Vagina (tissue), 2 donors: Measurements from ENCODE around the gene DUSP18. TPM values are rescaled to one million over a fixed set of nuclear protein-coding genes. Genes with fewer than 3 reads are reported as not detected.
A peak's percentile ranks its signal among the peaks of the same experiment; 100 is the strongest.

Source experiments
- DNase-seq, 2 donors: peaks; one replicate each; pipeline ENCODE4 v3.0.0-alpha.2; 2017; ENCODE audit errors: extremely low spot score in 2 of 2
- H3K27ac ChIP-seq: fragments of 200-600 bp; sonication (generic); one replicate; pipeline ENCODE4 v1.5.1; 2019
- H3K27me3 ChIP-seq: fragments of 200-600 bp; sonication (generic); one replicate; pipeline ENCODE4 v1.5.1; 2019
- H3K36me3 ChIP-seq, 2 donors: fragments of 200-600 bp; sonication (generic); one replicate each; pipeline ENCODE4 v1.5.1; 2017 to 2019
- H3K4me1 ChIP-seq: fragments of 200-600 bp; sonication (generic); one replicate; pipeline ENCODE4 v1.5.1; 2019
- H3K4me3 ChIP-seq, 2 donors: fragments of 200-600 bp; sonication (generic); 1 replicate in 1 of 2; 2 replicates in 1 of 2; pipeline ENCODE4 v1.5.1; 2016 to 2019
- H3K9me3 ChIP-seq: fragments of 200-600 bp; sonication (generic); one replicate; pipeline ENCODE4 v1.5.1; 2019
- CTCF ChIP-seq, 3 experiments: fragments of 450-650 bp in 2 of 3; fragments of 200-600 bp in 1 of 3; sonication (generic) in 1 of 3; IDR thresholded peaks; one replicate each; pipeline ENCODE4 v1.5.1; 2017 to 2019; ENCODE audit warnings: antibody characterized with exemption in 3 of 3, mild to moderate bottlenecking in 2 of 3, moderate library complexity in 2 of 3
- POLR2A ChIP-seq, 2 donors: fragments of 450-650 bp; IDR thresholded peaks; one replicate each; pipeline ENCODE4 v1.6.1; 2017; ENCODE audit warnings: antibody characterized with exemption in 2 of 2, mild to moderate bottlenecking in 2 of 2, moderate library complexity in 2 of 2
- POLR2AphosphoS5 ChIP-seq, 2 donors: sonication (generic); formaldehyde crosslinking; IDR thresholded peaks; one replicate each; pipeline ENCODE4 v1.9.0; 2017; ENCODE audit warnings: antibody characterized with exemption in 2 of 2, mild to moderate bottlenecking in 2 of 2, low read depth in 1 of 2; ENCODE audit not compliant: insufficient read depth in 1 of 2
- intact Hi-C: fragments of 100-400 bp; cut with DNase I; formaldehyde crosslinking; loops from one replicate; pipeline ENCODE4 v1.15.1; 2023
- total RNA-seq: library from RNA; depleted of rRNA; stranded (reverse); fragments of >200 nt; gene quantifications from one replicate; pipeline ENCODE4 v1.2.3, GENCODE V29; 2016

DUSP18 gene
- total RNA-seq, 1 donor from 2014 or later = 7.4 TPM

- Histone ChIP-seq H3K9me3 (no peaks in the 10 kb centered on the region), H3K36me3 (no peaks in the 10 kb centered on the region), H3K4me3 (peak overlapping the region; percentile 49 to 55), H3K4me1 (peaks cover 8% of the 10 kb centered on the region), H3K27ac (no peak overlapping the region), H3K27me3 (no peaks in the 10 kb centered on the region)
- TF ChIP-seq CTCF (IDR thresholded peaks at IDR 0.05) (no peak), POLR2AphosphoS5 (IDR thresholded peaks at IDR 0.05; ENCODE audit: insufficient read depth in 1 of 2, low read depth in 1 of 2) (no peak), POLR2A (IDR thresholded peaks at IDR 0.05) (no peak)
- intact Hi-C loops = no loop called here
- DNase-seq = no peak
These were observed 27.7 kb upstream of the DUSP18 start for GRCh38 chr22:30695351-30695851.

GRCh38 chr22:30694640-30695350 lies 27.1 kb upstream of the DUSP18 start, which contains the start of gene OSBP2:
TSS of gene OSBP2 (plus strand) at chr22:30694874. CDS start at chr22:30694910, 36 bp downstream.
- no peaks in the 10 kb centered on the region for H3K36me3 ChIP-seq
- H3K27me3 ChIP-seq = no peaks in the 10 kb centered on the region
- H3K9me3 ChIP-seq = no peaks in the 10 kb centered on the region
- peak within 1 kb of the TSS; percentile 55 to 58 for H3K4me3 ChIP-seq
- no peak for TF ChIP-seq CTCF (IDR thresholded peaks at IDR 0.05)
- TF ChIP-seq POLR2A (IDR thresholded peaks at IDR 0.05) = no peak
- TF ChIP-seq POLR2AphosphoS5 (IDR thresholded peaks at IDR 0.05; ENCODE audit: insufficient read depth in 1 of 2, low read depth in 1 of 2) = no peak
- no peak for DNase-seq
- intact Hi-C loops = no loop called here
- H3K4me1 ChIP-seq = peaks cover 8% of the 10 kb centered on the region
- H3K27ac ChIP-seq = no peak within 1 kb of the TSS

GRCh38 chr22:30694171-30694639 lies 26.5 kb upstream of the DUSP18 start:
- Histone ChIP-seq H3K27ac (no peak overlapping the region), H3K4me1 (peaks cover 8% of the 10 kb centered on the region), H3K9me3 (no peaks in the 10 kb centered on the region), H3K27me3 (no peaks in the 10 kb centered on the region), H3K4me3 (peak overlapping the region; percentile 55 to 58), H3K36me3 (no peaks in the 10 kb centered on the region)
- DNase-seq = no peak
- intact Hi-C loops = no loop called here
- no peak for TF ChIP-seq CTCF (IDR thresholded peaks at IDR 0.05)
- TF ChIP-seq POLR2AphosphoS5 (IDR thresholded peaks at IDR 0.05; ENCODE audit: insufficient read depth in 1 of 2, low read depth in 1 of 2) = no peak
- no peak for TF ChIP-seq POLR2A (IDR thresholded peaks at IDR 0.05)

GRCh38 chr22:30691204-30691603 lies 23.5 kb upstream of the DUSP18 start:
- no peaks in the 10 kb centered on the region for H3K36me3 ChIP-seq
- H3K27ac ChIP-seq = no peak overlapping the region
- TF ChIP-seq POLR2A (IDR thresholded peaks at IDR 0.05) (no peak), CTCF (IDR thresholded peaks at IDR 0.05) (no peak)
- no peaks in the 10 kb centered on the region for H3K9me3 ChIP-seq
- H3K4me3 ChIP-seq = no peak overlapping the region
- H3K4me1 ChIP-seq = peaks cover 8% of the 10 kb centered on the region
- intact Hi-C loops = no loop called here
- no peaks in the 10 kb centered on the region for H3K27me3 ChIP-seq
- no peak for DNase-seq

GRCh38 chr22:30689622-30690021 lies 21.9 kb upstream of the DUSP18 start:
- H3K36me3 ChIP-seq = no peaks in the 10 kb centered on the region
- TF ChIP-seq POLR2A (IDR thresholded peaks at IDR 0.05) = no peak
- intact Hi-C loops = no loop called here
- H3K4me1 ChIP-seq = no peaks in the 10 kb centered on the region
- H3K27ac ChIP-seq = no peak overlapping the region
- DNase-seq = no peak
- no peaks in the 10 kb centered on the region for H3K27me3 ChIP-seq
- no peak overlapping the region for H3K4me3 ChIP-seq
- no peaks in the 10 kb centered on the region for H3K9me3 ChIP-seq
